OCI-LY1 (cell line): Measurements from ENCODE around the gene METRN.
A peak's percentile ranks its signal among the peaks of the same experiment; 100 is the strongest.

Source experiments
- EZH2 ChIP-seq: fragments of 200-600 bp; sonication (generic), shearing (Covaris generic); IDR thresholded peaks from 2 replicates; pipeline ENCODE4 v1.8.0; 2017; ENCODE audit warnings: borderline replicate concordance, mixed run types, mild to moderate bottlenecking, antibody characterized with exemption, low read length, moderate library complexity, mixed read lengths
- TF ChIP-seq, protein P1 (sequence below): fragments of 200-600 bp; sonication (generic), shearing (Covaris generic); IDR thresholded peaks from 2 replicates; pipeline ENCODE4 v1.5.1; 2017; ENCODE audit warnings: mild to moderate bottlenecking, antibody characterized with exemption, low read length, moderate library complexity, mixed read lengths

DNA sequence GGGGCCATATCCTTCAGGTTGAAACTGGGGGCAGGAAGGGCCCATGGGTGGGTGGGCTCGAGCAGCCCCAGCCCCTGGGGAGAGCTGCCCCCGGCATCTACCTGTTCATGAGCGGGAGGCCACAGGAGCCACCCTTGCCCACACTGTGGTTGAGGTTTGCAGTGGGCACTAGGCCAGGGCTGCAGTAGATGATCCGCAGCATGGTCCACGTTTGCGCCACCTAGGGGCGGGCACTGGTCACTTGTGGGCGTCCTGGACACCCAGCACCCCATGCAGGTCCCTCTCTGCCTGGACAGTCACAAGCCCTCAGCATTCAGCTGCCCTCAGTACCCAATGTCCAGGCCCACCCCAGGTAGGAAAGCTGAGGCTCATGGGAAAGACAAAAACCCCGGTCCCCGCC is 29.0 kb upstream of the METRN start:
- TF ChIP-seq, protein P1, sequence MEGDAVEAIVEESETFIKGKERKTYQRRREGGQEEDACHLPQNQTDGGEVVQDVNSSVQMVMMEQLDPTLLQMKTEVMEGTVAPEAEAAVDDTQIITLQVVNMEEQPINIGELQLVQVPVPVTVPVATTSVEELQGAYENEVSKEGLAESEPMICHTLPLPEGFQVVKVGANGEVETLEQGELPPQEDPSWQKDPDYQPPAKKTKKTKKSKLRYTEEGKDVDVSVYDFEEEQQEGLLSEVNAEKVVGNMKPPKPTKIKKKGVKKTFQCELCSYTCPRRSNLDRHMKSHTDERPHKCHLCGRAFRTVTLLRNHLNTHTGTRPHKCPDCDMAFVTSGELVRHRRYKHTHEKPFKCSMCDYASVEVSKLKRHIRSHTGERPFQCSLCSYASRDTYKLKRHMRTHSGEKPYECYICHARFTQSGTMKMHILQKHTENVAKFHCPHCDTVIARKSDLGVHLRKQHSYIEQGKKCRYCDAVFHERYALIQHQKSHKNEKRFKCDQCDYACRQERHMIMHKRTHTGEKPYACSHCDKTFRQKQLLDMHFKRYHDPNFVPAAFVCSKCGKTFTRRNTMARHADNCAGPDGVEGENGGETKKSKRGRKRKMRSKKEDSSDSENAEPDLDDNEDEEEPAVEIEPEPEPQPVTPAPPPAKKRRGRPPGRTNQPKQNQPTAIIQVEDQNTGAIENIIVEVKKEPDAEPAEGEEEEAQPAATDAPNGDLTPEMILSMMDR, result peak; percentile 22; the same call in 1 of the 2 replicates
- TF ChIP-seq EZH2, result no peak
